Coronary artery (tissue), 2 donors: Measurements from ENCODE around the gene MLXIP.

Experiments used
- DNase-seq: peaks from one replicate; pipeline ENCODE4 v3.0.0-alpha.2; 2017; ENCODE audit warnings: low spot score
- H3K27ac ChIP-seq, 2 donors: fragments of 200-600 bp; sonication (generic); one replicate each; pipeline ENCODE4 v1.5.1; 2016 to 2019
- H3K4me3 ChIP-seq: fragments of 200-600 bp; sonication (generic); 2 replicates; pipeline ENCODE4 v1.5.1; 2016; ENCODE audit warnings: mild to moderate bottlenecking, moderate library complexity
- CTCF ChIP-seq: fragments of 200-600 bp; sonication (generic); IDR thresholded peaks from one replicate; pipeline ENCODE4 v1.5.1; 2019; ENCODE audit warnings: antibody characterized with exemption

MLXIP gene

GRCh38 chr12:122138616-122139015 lies 60.1 kb downstream of the MLXIP start:
- Histone ChIP-seq H3K4me3 (no peak overlapping the region), H3K27ac (no peak overlapping the region)
- no peak for TF ChIP-seq CTCF
- no peak for DNase-seq

GRCh38 chr12:122139266-122139665 lies 60.7 kb downstream of the MLXIP start:
- no peak for DNase-seq
- no peak overlapping the region for H3K27ac ChIP-seq
- no peak overlapping the region for H3K4me3 ChIP-seq
- no peak for TF ChIP-seq CTCF

GRCh38 chr12:122139941-122140340 lies 61.4 kb downstream of the MLXIP start:
- no peak for DNase-seq
- H3K4me3 ChIP-seq = no peak overlapping the region
- no peak for TF ChIP-seq CTCF
- no peak overlapping the region for H3K27ac ChIP-seq

GRCh38 chr12:122140467-122141257 lies 62.1 kb downstream of the MLXIP start:
- DNase-seq = no peak
- Histone ChIP-seq H3K4me3 (no peak overlapping the region), H3K27ac (no peak overlapping the region)
- TF ChIP-seq CTCF = no peak

- TF ChIP-seq CTCF = no peak
Measured at GRCh38 chr12:122141911-122142725, 63.6 kb downstream of the MLXIP start.

GRCh38 chr12:122142857-122143256 lies 64.3 kb downstream of the MLXIP start:
- DNase-seq = no peak
- H3K4me3 ChIP-seq = no peak overlapping the region
- no peak overlapping the region for H3K27ac ChIP-seq
- no peak for TF ChIP-seq CTCF

More at GRCh38 chr12:122141911-122142725, 63.6 kb downstream of the MLXIP start:
- H3K27ac ChIP-seq = no peak overlapping the region
- DNase-seq = no peak
- no peak overlapping the region for H3K4me3 ChIP-seq
